HCT116 (cell line): ENCODE data around the gene GABBR2. TPM values are rescaled to one million over a fixed set of nuclear protein-coding genes. Genes with fewer than 3 reads are reported as not detected.

Source experiments
- ATAC-seq: fragments of 200-7000 bp; cut with Tn5 transposase; 2 replicates; pipeline ENCODE4 v1.9.1; 2020; ENCODE audit warnings: mild to moderate bottlenecking, moderate library complexity
- BruUV-seq: library from RNA; stranded (reverse); fragments of 400-500 nt; replicated peaks from 2 replicates; lab custom pipeline; 2021; lab: Mats Ljungman, UMichigan
- CTCF ChIA-PET: fragments of 300-600 bp; sonication (Branson Sonifier 250); formaldehyde crosslinking; loops from one replicate; lab custom pipeline; 2021; ENCODE audit warnings: antibody characterized with exemption; lab: Charles Lee
- POLR2A ChIA-PET: fragments of 300-600, 350-600 bp; sonication (Branson Sonifier 250); formaldehyde crosslinking; loops from one replicate; lab custom pipeline; 2021; ENCODE audit warnings: antibody characterized with exemption; lab: Charles Lee
- RAD21 ChIA-PET, 2 experiments: fragments of 300-600 bp; sonication (Branson Sonifier 250); formaldehyde crosslinking; loops; one replicate each; lab custom pipeline; 2023; ENCODE audit warnings: low total read pairs in 2 of 2; ENCODE audit not compliant: uncharacterized antibody in 2 of 2, unreplicated experiment in 2 of 2, low non-redundant PET in 1 of 2; lab: Charles Lee
- DNase-seq: peaks from one replicate; pipeline ENCODE4 v3.0.0-alpha.2; 2010; ENCODE audit warnings: low read depth, low spot score
- H2AFZ ChIP-seq: fragments of 200-600 bp; shearing (Covaris generic), sonication (generic); 2 replicates; pipeline ENCODE4 v1.6.1; 2017; ENCODE audit warnings: low read depth, mixed run types, mixed read lengths, antibody characterized with exemption, low read length; ENCODE audit not compliant: poor library complexity, severe bottlenecking
- H3K27ac ChIP-seq: 2 replicates; pipeline ENCODE4 v1.5.1; 2012; ENCODE audit warnings: low read depth, low read length
- H3K27me3 ChIP-seq: fragments of 200-600 bp; sonication (generic); 2 replicates; pipeline ENCODE4 v1.6.1; 2016; ENCODE audit warnings: mixed run types, low read length, mixed read lengths; ENCODE audit not compliant: insufficient read depth
- H3K36me3 ChIP-seq, 2 experiments: fragments of 200-500 bp in 1 of 2; fragments of 200-600 bp in 1 of 2; sonication (Bioruptor generic) in 1 of 2; sonication (generic) in 1 of 2; 2 replicates each; pipeline versions ENCODE4 v1.5.1 to v1.6.1; 2014 to 2016; ENCODE audit warnings: low read length in 2 of 2, inconsistent platforms in 1 of 2, mixed read lengths in 1 of 2, mixed run types in 1 of 2; ENCODE audit not compliant: insufficient read depth in 2 of 2, control insufficient read depth in 1 of 2
- H3K4me1 ChIP-seq, 2 experiments: fragments of 200-600 bp in 1 of 2; sonication (generic) in 1 of 2; 2 replicates each; pipeline versions ENCODE4 v1.5.1 to v1.6.1; 2012 to 2017; ENCODE audit warnings: low read length in 2 of 2, inconsistent platforms in 1 of 2, mild to moderate bottlenecking in 1 of 2, mixed read lengths in 1 of 2, mixed run types in 1 of 2, moderate library complexity in 1 of 2; ENCODE audit not compliant: insufficient read depth in 2 of 2, control insufficient read depth in 1 of 2
- H3K4me2 ChIP-seq: fragments of 200-600 bp; sonication (generic); 2 replicates; pipeline ENCODE4 v1.6.1; 2017; ENCODE audit warnings: mixed run types, low read length, mixed read lengths
- H3K4me3 ChIP-seq, 2 experiments: fragments of 200-600 bp in 1 of 2; sonication (generic) in 1 of 2; replicated peaks in 1 of 2; 2 replicates each; pipeline ENCODE4 v1.5.1; 2011 to 2016; ENCODE audit warnings: low read length in 2 of 2, control low read depth in 1 of 2, low read depth in 1 of 2, mild to moderate bottlenecking in 1 of 2, mixed read lengths in 1 of 2, mixed run types in 1 of 2
- H3K79me2 ChIP-seq: fragments of 200-600 bp; sonication (generic); 2 replicates; pipeline ENCODE4 v1.6.1; 2017; ENCODE audit warnings: mild to moderate bottlenecking, mixed run types, low read length, moderate library complexity, mixed read lengths; ENCODE audit not compliant: insufficient read depth
- H3K9ac ChIP-seq: fragments of 200-600 bp; sonication (generic); 2 replicates; pipeline ENCODE4 v1.6.1; 2016; ENCODE audit warnings: low read length, mixed read lengths
- H3K9me2 ChIP-seq: fragments of 200-600 bp; sonication (generic), shearing (Covaris generic); 2 replicates; pipeline ENCODE4 v1.6.1; 2017; ENCODE audit warnings: mixed run types, mild to moderate bottlenecking, moderate library complexity; ENCODE audit not compliant: insufficient read depth
- H3K9me3 ChIP-seq, 2 experiments: fragments of 200-500 bp in 1 of 2; fragments of 200-600 bp in 1 of 2; sonication (Bioruptor generic) in 1 of 2; sonication (generic) in 1 of 2; 2 replicates each; pipeline ENCODE4 v1.6.1; 2014 to 2017; ENCODE audit warnings: low read length in 2 of 2, mixed read lengths in 2 of 2, inconsistent platforms in 1 of 2, low read depth in 1 of 2, mild to moderate bottlenecking in 1 of 2, mixed run types in 1 of 2, moderate library complexity in 1 of 2; ENCODE audit not compliant: control insufficient read depth in 1 of 2, insufficient read depth in 1 of 2
- H4K20me1 ChIP-seq: fragments of 200-600 bp; sonication (generic), shearing (Covaris generic); 2 replicates; pipeline ENCODE4 v1.6.1; 2017; ENCODE audit warnings: mixed run types, mild to moderate bottlenecking, moderate library complexity; ENCODE audit not compliant: insufficient read depth
- ATF3 ChIP-seq: IDR thresholded peaks from 2 replicates; pipeline ENCODE4 v1.6.1; 2012
- CEBPB ChIP-seq: IDR thresholded peaks from 2 replicates; pipeline ENCODE4 v1.6.1; 2012; ENCODE audit warnings: low read depth
- ELF1 ChIP-seq: IDR thresholded peaks from 2 replicates; pipeline ENCODE4 v1.6.1; 2012; ENCODE audit warnings: low read depth, borderline replicate concordance
- POLR2AphosphoS5 ChIP-seq: IDR thresholded peaks from 2 replicates; pipeline ENCODE4 v1.6.1; 2011; ENCODE audit warnings: mild to moderate bottlenecking, low read depth, low read length, moderate library complexity
- REST ChIP-seq: IDR thresholded peaks from 2 replicates; pipeline ENCODE4 v1.6.1; 2012; ENCODE audit warnings: low read depth
- SP1 ChIP-seq: IDR thresholded peaks from 2 replicates; pipeline ENCODE4 v1.6.1; 2012; ENCODE audit warnings: low read depth
- ZFX ChIP-seq: fragments of 450-650 bp; IDR thresholded peaks from 2 replicates; pipeline ENCODE4 v1.6.1; 2017
- intact Hi-C: fragments of 100-400 bp; cut with micrococcal nuclease; formaldehyde crosslinking; loops from 2 replicates; pipeline ENCODE4 v1.10.0; 2022
- total RNA-seq: library from RNA; stranded (reverse); gene quantifications from one replicate; pipeline ENCODE4 v1.2.1, GENCODE V29; 2021; ENCODE audit not compliant: unreplicated experiment

Gene GABBR2
- total RNA-seq, 1 experiment from 2014 or later = 0.15 TPM

GRCh38 chr9:98479967-98480847 is 228.5 kb downstream of the GABBR2 start:
- RAD21 ChIA-PET = no interaction called here
- POLR2A ChIA-PET = no interaction called here
- no peak overlapping the region for H3K4me3 ChIP-seq
- no peak overlapping the region for H3K27ac ChIP-seq
- no peak overlapping the region for H3K4me2 ChIP-seq
- DNase-seq = no peak
- no peak overlapping the region for H3K9ac ChIP-seq
- H3K9me3 ChIP-seq = no peaks in the 10 kb centered on the region
- no peak for TF ChIP-seq REST
- TF ChIP-seq CEBPB = no peak
- no peak for TF ChIP-seq SP1
- no peak for TF ChIP-seq POLR2AphosphoS5
- no peak for TF ChIP-seq ZFX
- no peak for TF ChIP-seq ELF1
- TF ChIP-seq ATF3 = no peak
- TF ChIP-seq, all 23 proteins: peak for 0
- Histone ChIP-seq H3K9me2 (no peaks in the 10 kb centered on the region), H3K79me2 (no peaks in the 10 kb centered on the region), H3K4me1 (peaks cover 0 to 13% of the 10 kb centered on the region in 2 experiments; a peak in 1 of 4 replicates), H4K20me1 (no peaks in the 10 kb centered on the region), H3K27me3 (peaks cover 10% of the 10 kb centered on the region; the same call in 1 of the 2 replicates), H2AFZ (no peak overlapping the region), H3K36me3 (no peaks in the 10 kb centered on the region)
- CTCF ChIA-PET = no interaction called here
- BruUV-seq = no TSS peak
- intact Hi-C loops = no loop called here
- ATAC-seq = no peak
